Lung (tissue), 5 donors: Measurements from ENCODE around the gene METTL1. TPM values are rescaled to one million over a fixed set of nuclear protein-coding genes. Genes with fewer than 3 reads are reported as not detected.

Experiments
- polyA plus RNA-seq, 2 donors: library from polyadenylated mRNA; stranded (reverse); fragments of 200-250 nt; gene quantifications; one replicate each; pipeline ENCODE4 v1.2.1, GENCODE V29; 2013
- small RNA-seq: library from RNA; depleted of rRNA; stranded (forward); fragments of <200 nt; gene quantifications from one replicate; pipeline ENCODE3, GENCODE V24; 2014; ENCODE audit warnings: low replicate concordance
- total RNA-seq, 2 donors: library from RNA; depleted of rRNA in 1 of 2; stranded (reverse); fragments of >200 nt in 1 of 2; gene quantifications; one replicate each; pipeline ENCODE4 v1.2.1, GENCODE V29; 2014 to 2021
- donor health status: Bipolar disorder and iron deficiency.
- donor health status: healthy.
- donor health status: DM: yes; HTN: yes; CAD: no.

The METTL1 gene
- total and polyA plus RNA-seq, 4 donors: 2.8 to 35.5 (median 31.6) TPM

Small RNAs within 50 kb of the gene (small RNA-seq; reads per million reads assigned to genes)
- gene RNU6-1083P: not detected

Other genes starting within 250 kb of the METTL1 start
- 100 to 1,000 TPM in 1 of 2 donors, 10 to 100 TPM in 1; 26.0 to 132 TPM for gene MBD6, start 249.3 kb downstream of the METTL1 start, total RNA-seq
- gene MBD6, start 249.3 kb downstream of the METTL1 start, polyA plus RNA-seq: 10 to 100 TPM; 36.7 to 42.4 TPM
- 10 to 100 TPM; 78.3 to 90.1 TPM for gene DCTN2, start 224.9 kb downstream of the METTL1 start, total RNA-seq
- 100 to 1,000 TPM in 1 of 2 donors, 10 to 100 TPM in 1; 60.0 to 110 TPM for gene DCTN2, start 224.9 kb downstream of the METTL1 start, polyA plus RNA-seq
- under 1 TPM; 0.21 to 0.34 TPM for gene KIF5A, start 222.1 kb downstream of the METTL1 start, total RNA-seq
- under 1 TPM; 0.05 to 0.06 TPM for gene KIF5A, start 222.1 kb downstream of the METTL1 start, polyA plus RNA-seq
- gene PIP4K2C, start 180.9 kb downstream of the METTL1 start, total RNA-seq: 10 to 100 TPM; 19.3 to 42.2 TPM
- gene PIP4K2C, start 180.9 kb downstream of the METTL1 start, polyA plus RNA-seq: 10 to 100 TPM; 13.7 to 22.3 TPM
- 10 to 100 TPM; 26.6 to 40.1 TPM for gene DTX3, start 167.3 kb downstream of the METTL1 start, total RNA-seq
- 10 to 100 TPM; 13.9 to 23.2 TPM for gene DTX3, start 167.3 kb downstream of the METTL1 start, polyA plus RNA-seq
- gene ARHGEF25, start 160.7 kb downstream of the METTL1 start, total RNA-seq: 10 to 100 TPM; 12.3 to 23.0 TPM
- gene ARHGEF25, start 160.7 kb downstream of the METTL1 start, polyA plus RNA-seq: 10 to 100 TPM in 1 of 2 donors, 1 to 10 TPM in 1; 7.8 to 10.4 TPM
- 1 to 10 TPM in 1 of 2 donors, under 1 TPM in 1; 0.51 to 2.5 TPM for gene B4GALNT1, start 138.9 kb downstream of the METTL1 start, total RNA-seq
- gene B4GALNT1, start 138.9 kb downstream of the METTL1 start, polyA plus RNA-seq: under 1 TPM; 0.53 to 0.93 TPM
- 100 to 1,000 TPM; 174 to 324 TPM for gene OS9, start 78.0 kb downstream of the METTL1 start, total RNA-seq
- 100 to 1,000 TPM; 144 to 356 TPM for gene OS9, start 78.0 kb downstream of the METTL1 start, polyA plus RNA-seq
- gene AGAP2, start 33.4 kb downstream of the METTL1 start, total RNA-seq: 1 to 10 TPM; 1.5 to 4.8 TPM
- 1 to 10 TPM; 1.4 to 4.4 TPM for gene AGAP2, start 33.4 kb downstream of the METTL1 start, polyA plus RNA-seq
- gene TSPAN31, start 27.1 kb downstream of the METTL1 start, total RNA-seq: 10 to 100 TPM; 37.4 to 61.1 TPM
- gene TSPAN31, start 27.1 kb downstream of the METTL1 start, polyA plus RNA-seq: 10 to 100 TPM; 32.4 to 54.9 TPM
- 100 to 1,000 TPM in 1 of 2 donors, 10 to 100 TPM in 1; 69.7 to 105 TPM for gene CDK4, start 19.8 kb downstream of the METTL1 start, total RNA-seq
- 100 to 1,000 TPM in 1 of 2 donors, 10 to 100 TPM in 1; 75.1 to 115 TPM for gene CDK4, start 19.8 kb downstream of the METTL1 start, polyA plus RNA-seq
- gene MARCHF9, start 17.0 kb downstream of the METTL1 start, total RNA-seq: 10 to 100 TPM; 12.1 to 23.2 TPM
- gene MARCHF9, start 17.0 kb downstream of the METTL1 start, polyA plus RNA-seq: 10 to 100 TPM; 13.7 to 31.1 TPM
- 1 to 10 TPM; 2.9 to 4.3 TPM for gene CYP27B1, start 5.0 kb downstream of the METTL1 start, total RNA-seq
- gene CYP27B1, start 5.0 kb downstream of the METTL1 start, polyA plus RNA-seq: 1 to 10 TPM; 1.7 to 5.8 TPM
- 10 to 100 TPM in 1 of 2 donors, 1 to 10 TPM in 1; 7.6 to 11.5 TPM for gene EEF1AKMT3, start 509 bp upstream of the METTL1 start, total RNA-seq
- gene EEF1AKMT3, start 509 bp upstream of the METTL1 start, polyA plus RNA-seq: 1 to 10 TPM; 3.6 to 4.2 TPM
- 10 to 100 TPM; 17.1 to 28.0 TPM for gene TSFM, start 10.7 kb upstream of the METTL1 start, total RNA-seq
- gene TSFM, start 10.7 kb upstream of the METTL1 start, polyA plus RNA-seq: 10 to 100 TPM; 23.9 to 40.0 TPM
- 1 to 10 TPM; 8.1 to 9.7 TPM for gene AVIL, start 46.6 kb upstream of the METTL1 start, total RNA-seq
- 10 to 100 TPM in 1 of 2 donors, 1 to 10 TPM in 1; 4.3 to 11.7 TPM for gene AVIL, start 46.6 kb upstream of the METTL1 start, polyA plus RNA-seq
- 100 to 1,000 TPM; 162 to 179 TPM for gene CTDSP2, start 74.6 kb upstream of the METTL1 start, total RNA-seq
- 100 to 1,000 TPM in 1 of 2 donors, 10 to 100 TPM in 1; 46.8 to 104 TPM for gene CTDSP2, start 74.6 kb upstream of the METTL1 start, polyA plus RNA-seq
- 1 to 10 TPM; 3.6 to 5.7 TPM for gene ATP23, start 169.5 kb upstream of the METTL1 start, total RNA-seq
- 1 to 10 TPM; 6.1 to 6.9 TPM for gene ATP23, start 169.5 kb upstream of the METTL1 start, polyA plus RNA-seq